ENCODE measurements around the gene RNF167.

RNF167 gene

DNA sequence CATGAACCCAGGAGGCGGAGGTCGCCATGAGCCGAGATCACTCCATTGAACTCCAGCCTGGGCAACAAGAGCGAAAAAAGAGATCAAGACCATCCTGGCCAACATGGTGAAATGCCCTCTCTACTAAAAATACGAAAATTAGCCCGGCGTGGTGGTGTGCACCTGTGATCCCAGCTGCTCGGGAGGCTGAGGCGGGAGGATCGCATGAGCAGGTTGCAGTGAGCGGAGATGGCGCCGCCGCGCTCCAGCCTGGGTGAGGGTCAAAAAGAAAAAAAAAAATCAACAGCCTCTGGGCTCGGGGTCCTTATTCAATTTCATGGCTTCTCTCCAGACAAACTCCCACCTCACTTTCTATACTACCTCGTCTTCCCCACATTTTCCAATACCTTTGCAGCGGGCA lies 11.2 kb upstream of the RNF167 start:
- Histone ChIP-seq H3K9ac (ENCODE audit: low read length) (no peak overlapping the region), H3K27me3 (replicated peaks; ENCODE audit: insufficient read depth, low read length) (no peaks in the 10 kb centered on the region), H3K4me2 (ENCODE audit: low read depth, low read length) (no peak overlapping the region), H3K9me2 (replicated peaks; ENCODE audit: insufficient read depth, low read length) (no peaks in the 10 kb centered on the region), H3K4me3 (ENCODE audit: low read length) (no peak overlapping the region), H4K20me1 (ENCODE audit: insufficient read depth, low read length) (0 out of 2 replicates have a peak, but pooled peaks cover 3% of the 10 kb centered on the region), H3K9me3 (replicated peaks; ENCODE audit: insufficient read depth, low read length) (no peaks in the 10 kb centered on the region), H3K79me2 (ENCODE audit: low read length) (no peaks in the 10 kb centered on the region), H3F3A (ENCODE audit: insufficient read depth, low read length) (no peaks in the 10 kb centered on the region), H3K4me1 (ENCODE audit: low read length) (peaks cover under 1% of the 10 kb centered on the region), H2AFZ (ENCODE audit: low read length) (no peak overlapping the region), H3K27ac (ENCODE audit: low read length) (no peak overlapping the region), H3K36me3 (replicated peaks; ENCODE audit: insufficient read depth, low read length) (no peaks in the 10 kb centered on the region)
- no peak for TF ChIP-seq EZH2 (optimal IDR thresholded peaks at IDR 0.05; ENCODE audit: low read depth, low read length)
- TF ChIP-seq, protein P1, sequence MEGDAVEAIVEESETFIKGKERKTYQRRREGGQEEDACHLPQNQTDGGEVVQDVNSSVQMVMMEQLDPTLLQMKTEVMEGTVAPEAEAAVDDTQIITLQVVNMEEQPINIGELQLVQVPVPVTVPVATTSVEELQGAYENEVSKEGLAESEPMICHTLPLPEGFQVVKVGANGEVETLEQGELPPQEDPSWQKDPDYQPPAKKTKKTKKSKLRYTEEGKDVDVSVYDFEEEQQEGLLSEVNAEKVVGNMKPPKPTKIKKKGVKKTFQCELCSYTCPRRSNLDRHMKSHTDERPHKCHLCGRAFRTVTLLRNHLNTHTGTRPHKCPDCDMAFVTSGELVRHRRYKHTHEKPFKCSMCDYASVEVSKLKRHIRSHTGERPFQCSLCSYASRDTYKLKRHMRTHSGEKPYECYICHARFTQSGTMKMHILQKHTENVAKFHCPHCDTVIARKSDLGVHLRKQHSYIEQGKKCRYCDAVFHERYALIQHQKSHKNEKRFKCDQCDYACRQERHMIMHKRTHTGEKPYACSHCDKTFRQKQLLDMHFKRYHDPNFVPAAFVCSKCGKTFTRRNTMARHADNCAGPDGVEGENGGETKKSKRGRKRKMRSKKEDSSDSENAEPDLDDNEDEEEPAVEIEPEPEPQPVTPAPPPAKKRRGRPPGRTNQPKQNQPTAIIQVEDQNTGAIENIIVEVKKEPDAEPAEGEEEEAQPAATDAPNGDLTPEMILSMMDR (IDR thresholded peaks at IDR 0.05; ENCODE audit: low read length) = no peak
- no peak for TF ChIP-seq EZH2phosphoT487 (IDR thresholded peaks at IDR 0.05; ENCODE audit: low read length)
- DNase-seq = no peak

DNA sequence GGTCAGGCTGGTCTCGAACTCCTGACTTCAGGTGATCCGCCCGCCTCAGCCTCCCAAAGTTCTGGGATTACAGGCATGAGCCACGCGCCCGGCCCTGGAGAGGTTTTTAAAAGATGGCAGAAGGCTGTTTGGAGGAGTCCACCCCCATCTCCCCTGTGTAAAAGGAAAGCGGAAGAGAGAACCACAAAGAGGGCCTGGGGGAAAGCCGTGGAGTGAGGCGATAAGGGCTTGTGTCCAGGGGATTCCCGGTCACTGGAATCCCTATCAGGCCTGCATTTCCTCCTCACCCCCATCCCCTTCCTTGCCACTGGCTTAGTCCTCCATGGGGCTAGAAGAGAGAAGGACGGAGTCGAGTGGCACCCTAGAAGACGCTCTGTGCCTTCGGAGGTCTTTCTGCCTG lies 8.1 kb upstream of the RNF167 start, which contains the start of gene GP1BA:
Gene GP1BA, plus strand, starts transcription at position 315 of the 400 bp plus-strand sequence. CDS start 328 bp downstream, outside the sequence.
- Histone ChIP-seq H3K4me1 (ENCODE audit: low read length) (peaks cover 9% of the 10 kb centered on the region), H3K4me2 (ENCODE audit: low read depth, low read length) (no peak within 1 kb of the TSS), H3K4me3 (ENCODE audit: low read length) (no peak within 1 kb of the TSS), H3F3A (ENCODE audit: insufficient read depth, low read length) (peaks cover 9% of the 10 kb centered on the region), H4K20me1 (ENCODE audit: insufficient read depth, low read length) (no peaks in the 10 kb centered on the region), H3K9me2 (replicated peaks; ENCODE audit: insufficient read depth, low read length) (no peaks in the 10 kb centered on the region), H3K79me2 (ENCODE audit: low read length) (no peaks in the 10 kb centered on the region), H3K9ac (ENCODE audit: low read length) (no peak within 1 kb of the TSS), H3K9me3 (replicated peaks; ENCODE audit: insufficient read depth, low read length) (no peaks in the 10 kb centered on the region), H2AFZ (ENCODE audit: low read length) (no peak within 1 kb of the TSS), H3K36me3 (replicated peaks; ENCODE audit: insufficient read depth, low read length) (no peaks in the 10 kb centered on the region), H3K27ac (ENCODE audit: low read length) (no peak within 1 kb of the TSS), H3K27me3 (replicated peaks; ENCODE audit: insufficient read depth, low read length) (no peaks in the 10 kb centered on the region)
- TF ChIP-seq EZH2phosphoT487 (IDR thresholded peaks at IDR 0.05; ENCODE audit: low read length) = no peak
- no peak for TF ChIP-seq EZH2 (optimal IDR thresholded peaks at IDR 0.05; ENCODE audit: low read depth, low read length)
- TF ChIP-seq, protein P1 (IDR thresholded peaks at IDR 0.05; ENCODE audit: low read length) = no peak
- DNase-seq = no peak

DNA sequence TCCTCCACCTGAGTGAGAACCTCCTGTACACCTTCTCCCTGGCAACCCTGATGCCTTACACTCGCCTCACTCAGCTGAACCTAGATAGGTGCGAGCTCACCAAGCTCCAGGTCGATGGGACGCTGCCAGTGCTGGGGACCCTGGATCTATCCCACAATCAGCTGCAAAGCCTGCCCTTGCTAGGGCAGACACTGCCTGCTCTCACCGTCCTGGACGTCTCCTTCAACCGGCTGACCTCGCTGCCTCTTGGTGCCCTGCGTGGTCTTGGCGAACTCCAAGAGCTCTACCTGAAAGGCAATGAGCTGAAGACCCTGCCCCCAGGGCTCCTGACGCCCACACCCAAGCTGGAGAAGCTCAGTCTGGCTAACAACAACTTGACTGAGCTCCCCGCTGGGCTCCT lies 7.3 kb upstream of the RNF167 start:
- H3K9ac ChIP-seq (ENCODE audit: low read length) = no peak overlapping the region
- H3K27me3 ChIP-seq (replicated peaks; ENCODE audit: insufficient read depth, low read length) = no peaks in the 10 kb centered on the region
- no peak overlapping the region for H3K4me2 ChIP-seq (ENCODE audit: low read depth, low read length)
- no peaks in the 10 kb centered on the region for H3K9me3 ChIP-seq (replicated peaks; ENCODE audit: insufficient read depth, low read length)
- no peak overlapping the region for H3K27ac ChIP-seq (ENCODE audit: low read length)
- TF ChIP-seq EZH2 (optimal IDR thresholded peaks at IDR 0.05; ENCODE audit: low read depth, low read length) (no peak), EZH2phosphoT487 (IDR thresholded peaks at IDR 0.05; ENCODE audit: low read length) (no peak)
- TF ChIP-seq, protein P1 (IDR thresholded peaks at IDR 0.05; ENCODE audit: low read length) = no peak
- peaks cover 6% of the 10 kb centered on the region; the same call in 1 of the 2 replicates for H3K79me2 ChIP-seq (ENCODE audit: low read length)
- no peaks in the 10 kb centered on the region for H3K36me3 ChIP-seq (replicated peaks; ENCODE audit: insufficient read depth, low read length)
- no peaks in the 10 kb centered on the region for H3K9me2 ChIP-seq (replicated peaks; ENCODE audit: insufficient read depth, low read length)
- peaks cover 9% of the 10 kb centered on the region for H3K4me1 ChIP-seq (ENCODE audit: low read length)
- H2AFZ ChIP-seq (ENCODE audit: low read length) = no peak overlapping the region
- H3F3A ChIP-seq (ENCODE audit: insufficient read depth, low read length) = peaks cover 9% of the 10 kb centered on the region
- DNase-seq = no peak
- no peaks in the 10 kb centered on the region for H4K20me1 ChIP-seq (ENCODE audit: insufficient read depth, low read length)
- H3K4me3 ChIP-seq (ENCODE audit: low read length) = no peak overlapping the region

All from MM.1S (cell line).